A549 (cell line): ENCODE results near the gene LAMP5. TPM values are rescaled to one million over a fixed set of nuclear protein-coding genes. Genes with fewer than 3 reads are reported as not detected.

Experiments used
- ATAC-seq, 2 experiments: fragments of 200-7000 bp in 1 of 2; fragments of >200 bp in 1 of 2; cut with Nextera tagmentation in 1 of 2; cut with Tn5 transposase in 1 of 2; 3 replicates each; pipeline versions ENCODE4 v1.8.0 to v1.9.1; 2018 to 2020; ENCODE audit warnings: mild to moderate bottlenecking in 1 of 2, moderate library complexity in 1 of 2
- CTCF ChIA-PET: fragments of 300-600 bp; sonication (Branson Sonifier 250); formaldehyde crosslinking; extraction: SDS; loops from one replicate; lab custom pipeline; 2021; ENCODE audit warnings: antibody characterized with exemption, inconsistent platforms; lab: Yijun Ruan, JAX
- POLR2A ChIA-PET: fragments of 350-600 bp; formaldehyde crosslinking; extraction: SDS; loops from one replicate; lab custom pipeline; 2021; ENCODE audit warnings: antibody characterized with exemption, inconsistent platforms; lab: Yijun Ruan, JAX
- DNase-seq, 2 experiments: peaks; one replicate each; pipeline versions ENCODE4 v3.0.0 to v3.0.0-alpha.2; 2011 to 2016; ENCODE audit warnings: low read depth in 1 of 2, low spot score in 1 of 2
- FAIRE-seq: peaks from 2 replicates; lab custom pipeline; 2011; peaks lifted over from hg19 to GRCh38; lab: Jason Lieb, UNC
- H3K27ac ChIP-seq, 2 experiments: fragments of >200 bp; sonication (Bioruptor Twin); formaldehyde crosslinking; 3 replicates each; pipeline ENCODE4 v1.5.1; 2016 to 2017
- H3K4me1 ChIP-seq: fragments of >200 bp; sonication (Bioruptor Twin); formaldehyde crosslinking; 3 replicates; pipeline ENCODE4 v1.6.1; 2016
- H3K4me2 ChIP-seq: fragments of >200 bp; sonication (Bioruptor Twin); formaldehyde crosslinking; 3 replicates; pipeline ENCODE4 v1.6.1; 2016
- H3K4me3 ChIP-seq: fragments of >200 bp; sonication (Bioruptor Twin); formaldehyde crosslinking; 3 replicates; pipeline ENCODE4 v1.5.1; 2016
- H3K9me3 ChIP-seq: fragments of >200 bp; sonication (Bioruptor Twin); formaldehyde crosslinking; 3 replicates; pipeline ENCODE4 v1.6.1; 2016
- BCL3 ChIP-seq: fragments of >200 bp; sonication (Bioruptor Twin); formaldehyde crosslinking; IDR thresholded peaks from 3 replicates; pipeline ENCODE4 v1.6.1; 2016
- CBX2 ChIP-seq: fragments of 200-600 bp; sonication (generic); IDR thresholded peaks from 2 replicates; pipeline ENCODE4 v1.6.1; 2016; ENCODE audit warnings: low read depth, mild to moderate bottlenecking, borderline replicate concordance
- CEBPB ChIP-seq, 2 experiments: fragments of >200 bp in 1 of 2; sonication (Bioruptor Twin) in 1 of 2; formaldehyde crosslinking in 1 of 2; IDR thresholded peaks; 2 replicates each; pipeline ENCODE4 v1.6.1; 2012 to 2016
- FOSB ChIP-seq: fragments of 250-450 bp; sonication (Bioruptor Pico); IDR thresholded peaks from 2 replicates; pipeline ENCODE4 v1.5.0; 2020; ENCODE audit warnings: mild to moderate bottlenecking, moderate library complexity
- FOXS1 ChIP-seq: fragments of 250-450 bp; sonication (Bioruptor Pico); IDR thresholded peaks from 2 replicates; pipeline ENCODE4 v1.5.0; 2020; ENCODE audit warnings: mild to moderate bottlenecking, moderate library complexity
- HDAC2 ChIP-seq: fragments of 200-600 bp; sonication (generic); IDR thresholded peaks from 2 replicates; pipeline ENCODE4 v1.6.1; 2016
- HEYL ChIP-seq: fragments of 250-450 bp; sonication (Bioruptor Pico); IDR thresholded peaks from 2 replicates; pipeline ENCODE4 v1.8.0; 2021; ENCODE audit warnings: mild to moderate bottlenecking, moderate library complexity
- HOXB13 ChIP-seq: fragments of 250-450 bp; sonication (Bioruptor Pico); IDR thresholded peaks from 2 replicates; pipeline ENCODE4 v1.5.0; 2020; ENCODE audit warnings: low read depth, mild to moderate bottlenecking, moderate library complexity
- HOXB5 ChIP-seq: fragments of 250-450 bp; sonication (Bioruptor Pico); IDR thresholded peaks from 2 replicates; pipeline ENCODE4 v1.5.0; 2020; ENCODE audit warnings: mild to moderate bottlenecking, moderate library complexity
- JUN ChIP-seq, 2 experiments: fragments of >200 bp; sonication (Bioruptor Twin); formaldehyde crosslinking; IDR thresholded peaks; 2 replicates in 1 of 2; 3 replicates in 1 of 2; pipeline ENCODE4 v1.6.1; 2016 to 2017
- NFE2L2 ChIP-seq: fragments of 150-350 bp; conservative IDR thresholded peaks from 2 replicates; pipeline ENCODE4 v1.6.1; 2014; ENCODE audit warnings: low read length
- NPAS2 ChIP-seq: fragments of 250-450 bp; sonication (Bioruptor Pico); IDR thresholded peaks from 2 replicates; pipeline ENCODE4 v1.8.0; 2022; ENCODE audit warnings: mild to moderate bottlenecking, moderate library complexity, borderline replicate concordance
- PHF8 ChIP-seq: fragments of 200-600 bp; sonication (generic); IDR thresholded peaks from 2 replicates; pipeline ENCODE4 v1.6.1; 2016; ENCODE audit warnings: low read depth, mild to moderate bottlenecking, antibody characterized with exemption, moderate library complexity, borderline replicate concordance
- POLR2AphosphoS2 ChIP-seq: conservative IDR thresholded peaks from 2 replicates; pipeline ENCODE4 v1.6.1; 2012; ENCODE audit warnings: low read length, improper control_type of control experiment, inconsistent platforms
- RARB ChIP-seq: fragments of 250-450 bp; sonication (Bioruptor Pico); IDR thresholded peaks from 2 replicates; pipeline ENCODE4 v1.8.0; 2021; ENCODE audit warnings: mild to moderate bottlenecking, moderate library complexity
- RNF2 ChIP-seq: fragments of 200-600 bp; sonication (generic); IDR thresholded peaks from 2 replicates; pipeline ENCODE4 v1.6.1; 2016; ENCODE audit warnings: low read depth, mild to moderate bottlenecking, antibody characterized with exemption, moderate library complexity, borderline replicate concordance
- SREBF2 ChIP-seq: fragments of 450-650 bp; IDR thresholded peaks from 2 replicates; pipeline ENCODE4 v1.6.1; 2014; ENCODE audit warnings: mild to moderate bottlenecking, moderate library complexity
- TFCP2L1 ChIP-seq: fragments of 250-450 bp; sonication (Bioruptor Pico); IDR thresholded peaks from 2 replicates; pipeline ENCODE4 v1.5.0; 2021; ENCODE audit warnings: mild to moderate bottlenecking
- TP53 ChIP-seq: fragments of 250-450 bp; sonication (Bioruptor Pico); IDR thresholded peaks from 2 replicates; pipeline ENCODE4 v1.5.0; 2021; ENCODE audit warnings: mild to moderate bottlenecking, moderate library complexity
- USF2 ChIP-seq: fragments of 450-650 bp; IDR thresholded peaks from 2 replicates; pipeline ENCODE4 v1.6.1; 2014; ENCODE audit warnings: antibody characterized with exemption
- ZC3H11A ChIP-seq: fragments of 450-650 bp; IDR thresholded peaks from 2 replicates; pipeline ENCODE4 v1.6.1; 2014; ENCODE audit warnings: antibody characterized with exemption, mild to moderate bottlenecking
- ZSCAN20 ChIP-seq: fragments of 250-450 bp; sonication (Bioruptor Pico); IDR thresholded peaks from 2 replicates; pipeline ENCODE4 v1.8.0; 2022; ENCODE audit warnings: mild to moderate bottlenecking, moderate library complexity
- WGBS: methylation state at CpG from one replicate; pipeline ENCODE4 v1.1.6; 2017; ENCODE audit errors: missing lambda C conversion rate; 5-methylcytosine and 5-hydroxymethylcytosine counted together
- polyA plus RNA-seq, 4 experiments: library from polyadenylated mRNA; depleted of rRNA in 3 of 4; stranded (reverse); fragments of >200 nt; fragmentation: RNase III in 1 of 4; extraction: RNeasy Plus Mini Kit Qiagen cat#74134 plus additional on column Dnase treatment in 1 of 4; gene quantifications; 2 replicates in 3 of 4; 3 replicates in 1 of 4; pipeline ENCODE4 v1.2.3, GENCODE V29; 2011 to 2017
- TF ChIP-seq, protein P1 (sequence below): fragments of 150-350 bp; IDR thresholded peaks from 2 replicates; pipeline ENCODE4 v1.6.1; 2014; ENCODE audit warnings: low read depth, mild to moderate bottlenecking, low read length
- TF ChIP-seq, protein P2 (sequence below): IDR thresholded peaks from 2 replicates; pipeline ENCODE4 v1.6.1; 2012; ENCODE audit warnings: low read depth, borderline replicate concordance
- TF ChIP-seq, protein P3 (sequence below): fragments of 250-450 bp; sonication (Bioruptor Pico); IDR thresholded peaks from 2 replicates; pipeline ENCODE4 v1.5.0; 2021; ENCODE audit warnings: mild to moderate bottlenecking, moderate library complexity, borderline replicate concordance

Gene LAMP5
- polyA plus RNA-seq, 2 of the 4 experiments (the other 2 are of a cell fraction) = 0.04 to 0.12 TPM

DNA sequence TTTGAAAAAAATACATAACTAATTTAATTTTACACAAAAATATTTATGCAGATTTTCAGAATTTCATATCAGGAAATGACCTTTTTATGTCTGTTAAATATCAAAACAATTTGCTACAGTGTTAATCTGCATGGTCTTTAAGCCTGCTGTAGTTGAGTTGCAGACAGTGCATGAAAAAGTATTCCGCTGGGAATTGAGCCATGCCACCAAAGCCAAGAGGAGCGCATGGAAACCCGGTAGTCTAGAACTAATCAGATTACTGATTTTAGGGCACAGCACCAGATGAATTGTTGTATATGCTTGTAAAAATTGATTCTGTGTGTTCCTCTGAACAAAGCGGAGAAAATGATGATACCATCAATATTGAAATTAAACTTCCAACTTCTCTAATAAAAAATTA lies 34.3 kb upstream of the LAMP5 start:
- Histone ChIP-seq H3K4me2 (no peak overlapping the region), H3K4me1 (no peaks in the 10 kb centered on the region), H3K4me3 (no peak overlapping the region), H3K9me3 (no peaks in the 10 kb centered on the region), H3K27ac (no peak overlapping the region)
- ChIA-PET CTCF (no interaction called here), POLR2A (no interaction called here)
- no peak for FAIRE-seq
- TF ChIP-seq JUN (IDR thresholded peaks at IDR 0.05) (no peak), ZC3H11A (no peak), HEYL (no peak), HOXB13 (no peak), PHF8 (no peak)
- TF ChIP-seq, protein P1, sequence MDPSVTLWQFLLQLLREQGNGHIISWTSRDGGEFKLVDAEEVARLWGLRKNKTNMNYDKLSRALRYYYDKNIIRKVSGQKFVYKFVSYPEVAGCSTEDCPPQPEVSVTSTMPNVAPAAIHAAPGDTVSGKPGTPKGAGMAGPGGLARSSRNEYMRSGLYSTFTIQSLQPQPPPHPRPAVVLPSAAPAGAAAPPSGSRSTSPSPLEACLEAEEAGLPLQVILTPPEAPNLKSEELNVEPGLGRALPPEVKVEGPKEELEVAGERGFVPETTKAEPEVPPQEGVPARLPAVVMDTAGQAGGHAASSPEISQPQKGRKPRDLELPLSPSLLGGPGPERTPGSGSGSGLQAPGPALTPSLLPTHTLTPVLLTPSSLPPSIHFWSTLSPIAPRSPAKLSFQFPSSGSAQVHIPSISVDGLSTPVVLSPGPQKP = no peak
- 96% methylated on average over 4 of the region's 4 CpGs for WGBS
- DNase-seq = no peak
- no peak for ATAC-seq

DNA sequence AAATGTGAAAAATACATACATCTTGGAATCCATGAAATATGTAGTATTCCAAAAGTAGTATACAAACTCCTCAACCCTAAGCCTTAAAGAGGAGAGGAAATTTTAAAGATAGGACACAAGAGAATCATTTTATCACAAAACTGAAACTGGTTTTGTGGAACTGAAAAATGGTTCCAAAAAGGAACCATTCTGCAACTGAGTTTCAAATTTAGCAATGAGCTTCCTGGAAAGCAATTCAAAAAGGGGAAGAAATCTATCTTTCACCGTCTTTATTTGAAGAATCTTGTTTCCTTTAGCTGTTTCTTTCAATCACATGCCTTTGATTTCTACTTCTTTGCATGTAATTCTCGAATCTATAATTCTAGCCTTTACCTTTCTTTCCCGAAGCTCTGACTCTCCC lies 32.2 kb upstream of the LAMP5 start:
- FAIRE-seq = no peak
- no peaks in the 10 kb centered on the region for H3K9me3 ChIP-seq
- ChIA-PET CTCF (interaction anchor here (1.4 to 1.6 kb wide), 2 partner anchors 74 to 114 kb away, joined by 3 to 5 read pairs; no protein-coding TSS in a partner anchor), POLR2A (no interaction called here)
- H3K4me3 ChIP-seq = no peak overlapping the region
- H3K4me2 ChIP-seq = no peak overlapping the region
- no peaks in the 10 kb centered on the region for H3K4me1 ChIP-seq
- ATAC-seq = no peak
- TF ChIP-seq POLR2AphosphoS2 (no peak), NPAS2 (no peak), JUN (IDR thresholded peaks at IDR 0.05) (no peak), FOSB (CRISPR knock-in tag) (no peak), RNF2 (no peak), HOXB5 (CRISPR knock-in tag) (no peak), FOXS1 (no peak), HDAC2 (no peak), ZSCAN20 (CRISPR knock-in tag) (no peak), CEBPB (IDR thresholded peaks at IDR 0.05) (no peak), CBX2 (no peak), BCL3 (no peak), RARB (no peak), SREBF2 (no peak), NFE2L2 (no peak), TFCP2L1 (CRISPR knock-in tag) (no peak), USF2 (no peak), TP53 (CRISPR knock-in tag) (no peak)
- TF ChIP-seq, protein P2, sequence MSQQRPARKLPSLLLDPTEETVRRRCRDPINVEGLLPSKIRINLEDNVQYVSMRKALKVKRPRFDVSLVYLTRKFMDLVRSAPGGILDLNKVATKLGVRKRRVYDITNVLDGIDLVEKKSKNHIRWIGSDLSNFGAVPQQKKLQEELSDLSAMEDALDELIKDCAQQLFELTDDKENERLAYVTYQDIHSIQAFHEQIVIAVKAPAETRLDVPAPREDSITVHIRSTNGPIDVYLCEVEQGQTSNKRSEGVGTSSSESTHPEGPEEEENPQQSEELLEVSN = no peak
- TF ChIP-seq, protein P3, sequence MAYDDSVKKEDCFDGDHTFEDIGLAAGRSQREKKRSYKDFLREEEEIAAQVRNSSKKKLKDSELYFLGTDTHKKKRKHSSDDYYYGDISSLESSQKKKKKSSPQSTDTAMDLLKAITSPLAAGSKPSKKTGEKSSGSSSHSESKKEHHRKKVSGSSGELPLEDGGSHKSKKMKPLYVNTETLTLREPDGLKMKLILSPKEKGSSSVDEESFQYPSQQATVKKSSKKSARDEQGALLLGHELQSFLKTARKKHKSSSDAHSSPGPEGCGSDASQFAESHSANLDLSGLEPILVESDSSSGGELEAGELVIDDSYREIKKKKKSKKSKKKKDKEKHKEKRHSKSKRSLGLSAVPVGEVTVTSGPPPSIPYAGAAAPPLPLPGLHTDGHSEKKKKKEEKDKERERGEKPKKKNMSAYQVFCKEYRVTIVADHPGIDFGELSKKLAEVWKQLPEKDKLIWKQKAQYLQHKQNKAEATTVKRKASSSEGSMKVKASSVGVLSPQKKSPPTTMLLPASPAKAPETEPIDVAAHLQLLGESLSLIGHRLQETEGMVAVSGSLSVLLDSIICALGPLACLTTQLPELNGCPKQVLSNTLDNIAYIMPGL (CRISPR knock-in tag) = no peak
- DNase-seq = no peak
- H3K27ac ChIP-seq = no peak overlapping the region
- 58% methylated on average over 3 of the region's 3 CpGs for WGBS
